Measurements from ENCODE around the gene LCNL1. TPM values are rescaled to one million over a fixed set of nuclear protein-coding genes. Genes with fewer than 3 reads are reported as not detected.

LCNL1 gene
- polyA plus RNA-seq, 4 donors, result 0.08 to 0.35 (median 0.19) TPM

- no peak for DNase-seq (ENCODE audit: low read depth in 4 of 4, low spot score in 3 of 4)
These were observed 8.9 kb upstream of the LCNL1 start for GRCh38 chr9:136973618-136974617.

GRCh38 chr9:136974817-136975535 is 7.8 kb upstream of the LCNL1 start:
- no peak for DNase-seq (ENCODE audit: low read depth in 4 of 4, low spot score in 3 of 4)

- no peak for DNase-seq (ENCODE audit: low read depth in 4 of 4, low spot score in 3 of 4)
These were observed 7.1 kb upstream of the LCNL1 start for GRCh38 chr9:136975644-136976043.

- DNase-seq (ENCODE audit: low read depth in 4 of 4, low spot score in 3 of 4), result no peak
These were observed 5.6 kb upstream of the LCNL1 start, which contains the start of gene PTGDS for GRCh38 chr9:136977223-136977622. Gene PTGDS (plus strand): TSS chr9:136977504. CDS start chr9:136977579, 75 bp downstream.

GRCh38 chr9:136977649-136978072 is 5.1 kb upstream of the LCNL1 start:
- DNase-seq (ENCODE audit: low read depth in 4 of 4, low spot score in 3 of 4), result no peak

GRCh38 chr9:136978073-136978864 is 4.5 kb upstream of the LCNL1 start:
- no peak for DNase-seq (ENCODE audit: low read depth in 4 of 4, low spot score in 3 of 4)

GRCh38 chr9:136978865-136979544 is 3.8 kb upstream of the LCNL1 start:
- DNase-seq (ENCODE audit: low read depth in 4 of 4, low spot score in 3 of 4), result no peak

GRCh38 chr9:136979769-136980587 is 2.8 kb upstream of the LCNL1 start:
- DNase-seq (ENCODE audit: low read depth in 4 of 4, low spot score in 3 of 4), result no peak

- no peak for DNase-seq (ENCODE audit: low read depth in 4 of 4, low spot score in 3 of 4)
These were observed 1.9 kb upstream of the LCNL1 start for GRCh38 chr9:136980669-136981478.

GRCh38 chr9:136981588-136982231 is 1.1 kb upstream of the LCNL1 start:
- DNase-seq (ENCODE audit: low read depth in 4 of 4, low spot score in 3 of 4), result no peak

- no peak for DNase-seq (ENCODE audit: low read depth in 4 of 4, low spot score in 3 of 4)
These were observed 374 bp downstream of the LCNL1 start for GRCh38 chr9:136983167-136983566.

GRCh38 chr9:136983656-136984314 is 992 bp downstream of the LCNL1 start:
- no peak for DNase-seq (ENCODE audit: low read depth in 4 of 4, low spot score in 3 of 4)

GRCh38 chr9:136984464-136985026 is 1.8 kb downstream of the LCNL1 start:
- DNase-seq (ENCODE audit: low read depth in 4 of 4, low spot score in 3 of 4), result no peak

- DNase-seq (ENCODE audit: low read depth in 4 of 4, low spot score in 3 of 4), result no peak
These were observed 2.3 kb downstream of the LCNL1 start for GRCh38 chr9:136985027-136985602.

- no peak for DNase-seq (ENCODE audit: low read depth in 4 of 4, low spot score in 3 of 4)
These were observed 3.1 kb downstream of the LCNL1 start for GRCh38 chr9:136985853-136986252.

- DNase-seq (ENCODE audit: low read depth in 4 of 4, low spot score in 3 of 4), result no peak
These were observed 6.1 kb downstream of the LCNL1 start for GRCh38 chr9:136988872-136989271.
